Sigmoid colon (tissue), 4 donors: ENCODE data around the gene TEX54.

Experiments used
- CTCF ChIP-seq, 4 experiments: fragments of 450-650 bp in 3 of 4; fragments of 200-600 bp in 1 of 4; IDR thresholded peaks; one replicate each; pipeline ENCODE4 v1.5.1; 2016 to 2019; ENCODE audit warnings: antibody characterized with exemption in 4 of 4, mild to moderate bottlenecking in 3 of 4, moderate library complexity in 2 of 4
- EP300 ChIP-seq, 4 donors: sonication (generic); formaldehyde crosslinking; IDR thresholded peaks; one replicate each; pipeline ENCODE4 v1.6.1; 2017; ENCODE audit warnings: antibody characterized with exemption in 4 of 4

GRCh38 chr11:62882431-62882749 is 49.7 kb upstream of the TEX54 start:
- no peak for TF ChIP-seq CTCF (IDR thresholded peaks at IDR 0.05)
- TF ChIP-seq EP300 (IDR thresholded peaks at IDR 0.05): no peak
